ENCODE results near the gene DMAP1.

DMAP1 gene

DNA sequence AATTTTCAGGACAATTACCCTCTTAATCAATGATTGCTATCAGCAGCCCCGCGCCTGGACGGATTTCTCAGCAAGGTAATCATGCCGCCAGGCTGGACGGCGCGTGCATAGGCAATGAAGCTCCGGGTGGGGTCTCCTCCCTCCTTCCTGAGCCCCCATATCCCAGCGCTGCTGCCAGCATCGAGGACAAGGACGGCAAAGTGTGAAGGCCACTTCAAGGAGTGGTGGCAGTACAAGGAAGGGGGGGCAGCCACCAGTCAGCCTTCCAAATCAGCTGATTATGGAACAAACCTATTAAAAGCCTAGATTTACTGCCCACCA, 51.1 kb downstream of the DMAP1 start:
- H3K27ac ChIP-seq: no peak overlapping the region
- peaks cover 9% of the 10 kb centered on the region for H3K36me3 ChIP-seq
- H3K4me3 ChIP-seq (ENCODE audit: low read depth, low read length): no peak overlapping the region
- TF ChIP-seq, protein P1, sequence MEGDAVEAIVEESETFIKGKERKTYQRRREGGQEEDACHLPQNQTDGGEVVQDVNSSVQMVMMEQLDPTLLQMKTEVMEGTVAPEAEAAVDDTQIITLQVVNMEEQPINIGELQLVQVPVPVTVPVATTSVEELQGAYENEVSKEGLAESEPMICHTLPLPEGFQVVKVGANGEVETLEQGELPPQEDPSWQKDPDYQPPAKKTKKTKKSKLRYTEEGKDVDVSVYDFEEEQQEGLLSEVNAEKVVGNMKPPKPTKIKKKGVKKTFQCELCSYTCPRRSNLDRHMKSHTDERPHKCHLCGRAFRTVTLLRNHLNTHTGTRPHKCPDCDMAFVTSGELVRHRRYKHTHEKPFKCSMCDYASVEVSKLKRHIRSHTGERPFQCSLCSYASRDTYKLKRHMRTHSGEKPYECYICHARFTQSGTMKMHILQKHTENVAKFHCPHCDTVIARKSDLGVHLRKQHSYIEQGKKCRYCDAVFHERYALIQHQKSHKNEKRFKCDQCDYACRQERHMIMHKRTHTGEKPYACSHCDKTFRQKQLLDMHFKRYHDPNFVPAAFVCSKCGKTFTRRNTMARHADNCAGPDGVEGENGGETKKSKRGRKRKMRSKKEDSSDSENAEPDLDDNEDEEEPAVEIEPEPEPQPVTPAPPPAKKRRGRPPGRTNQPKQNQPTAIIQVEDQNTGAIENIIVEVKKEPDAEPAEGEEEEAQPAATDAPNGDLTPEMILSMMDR (IDR thresholded peaks at IDR 0.05; ENCODE audit: low read depth, low read length): no peak
- no peak for DNase-seq
- no peaks in the 10 kb centered on the region for H3K27me3 ChIP-seq (ENCODE audit: insufficient read depth, low read depth, severe bottlenecking)
- H3K9me3 ChIP-seq (ENCODE audit: severe bottlenecking): no peaks in the 10 kb centered on the region

DNA sequence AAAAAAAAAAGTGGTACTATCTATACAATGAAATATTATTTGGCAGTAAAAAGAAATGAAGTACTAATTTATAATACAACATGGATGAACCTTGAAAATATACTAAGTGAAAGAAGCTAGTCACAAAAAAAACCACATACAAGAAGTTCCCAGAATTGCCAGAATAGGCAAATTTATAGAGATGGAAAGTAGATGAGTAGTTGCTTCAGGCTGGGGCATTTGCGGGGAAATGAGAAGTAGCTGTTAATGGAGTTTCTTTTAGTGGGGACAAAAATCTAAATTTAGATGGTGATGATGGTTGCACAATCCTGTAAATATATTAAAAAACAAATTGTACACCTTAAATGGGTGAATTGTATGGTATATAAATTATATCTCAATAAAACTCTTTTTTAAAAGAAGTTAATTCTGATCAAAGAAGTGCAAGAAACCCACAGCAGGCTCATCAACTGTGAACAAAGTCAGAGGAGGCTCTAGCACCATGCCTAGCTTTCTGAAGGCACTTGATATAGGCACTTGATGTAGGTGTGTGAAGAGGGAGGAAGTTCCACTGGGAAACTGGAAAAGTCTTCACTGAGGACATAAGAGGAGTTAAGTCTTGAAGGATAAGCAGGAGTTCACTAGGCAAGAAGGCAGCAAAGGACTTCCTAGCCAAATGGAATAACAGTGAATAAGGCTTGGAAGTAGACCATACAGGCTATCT, 52.5 kb downstream of the DMAP1 start:
- peaks cover 6% of the 10 kb centered on the region for H3K36me3 ChIP-seq
- no peaks in the 10 kb centered on the region for H3K9me3 ChIP-seq (ENCODE audit: severe bottlenecking)
- no peak overlapping the region for H3K27ac ChIP-seq
- TF ChIP-seq, protein P1 (IDR thresholded peaks at IDR 0.05; ENCODE audit: low read depth, low read length): no peak
- no peaks in the 10 kb centered on the region for H3K27me3 ChIP-seq (ENCODE audit: insufficient read depth, low read depth, severe bottlenecking)
- no peak for DNase-seq
- no peak overlapping the region for H3K4me3 ChIP-seq (ENCODE audit: low read depth, low read length)

DNA sequence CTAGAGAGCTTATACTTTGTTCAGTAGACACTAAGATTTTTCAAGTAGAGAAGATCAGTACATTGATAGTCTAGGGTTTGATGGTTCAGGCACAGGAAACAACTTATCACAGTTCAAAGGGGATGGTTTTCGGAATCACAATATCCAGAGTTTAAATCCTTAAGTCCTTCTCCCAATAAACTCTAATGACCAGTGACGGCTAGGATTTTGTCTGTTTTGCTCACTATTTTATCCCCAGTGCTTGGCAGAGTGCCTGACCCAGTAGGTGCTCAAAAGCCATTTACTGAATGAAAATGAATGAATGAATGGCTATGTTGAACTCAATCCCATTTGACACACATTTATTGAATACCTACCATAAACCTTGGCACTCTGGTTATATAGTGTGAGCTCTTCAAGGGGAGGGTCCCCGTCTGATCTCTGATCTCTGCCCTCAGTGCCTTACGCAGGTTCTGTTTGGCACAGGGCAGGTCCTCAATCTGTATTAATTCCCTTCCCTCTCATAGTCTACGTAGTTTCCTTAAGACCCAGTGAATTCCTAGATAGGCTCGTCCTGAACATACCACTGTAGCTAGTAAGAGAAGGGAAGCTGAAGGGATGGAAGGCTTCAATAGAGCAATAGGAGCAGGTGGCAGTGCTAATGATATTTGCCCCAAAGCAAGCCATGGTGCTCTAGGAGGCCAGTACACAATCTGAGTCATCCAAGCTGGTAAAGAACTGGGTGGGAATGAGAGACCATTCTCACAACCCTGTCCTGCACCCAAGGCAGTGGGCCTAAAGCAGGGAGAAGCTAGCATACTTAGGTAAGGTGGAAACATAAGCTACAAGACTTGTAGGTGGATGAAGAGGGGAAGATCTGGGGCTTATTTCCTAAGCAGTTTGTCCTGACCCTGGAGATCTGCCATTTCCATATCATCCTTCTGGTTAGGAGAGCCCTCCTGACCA, 53.4 kb downstream of the DMAP1 start:
- TF ChIP-seq, protein P1 (IDR thresholded peaks at IDR 0.05; ENCODE audit: low read depth, low read length): no peak
- Histone ChIP-seq H3K27ac (no peak overlapping the region), H3K27me3 (ENCODE audit: insufficient read depth, low read depth, severe bottlenecking) (no peaks in the 10 kb centered on the region), H3K4me3 (ENCODE audit: low read depth, low read length) (no peak overlapping the region), H3K36me3 (peaks cover 6% of the 10 kb centered on the region), H3K9me3 (ENCODE audit: severe bottlenecking) (no peaks in the 10 kb centered on the region)
- DNase-seq: no peak

DNA sequence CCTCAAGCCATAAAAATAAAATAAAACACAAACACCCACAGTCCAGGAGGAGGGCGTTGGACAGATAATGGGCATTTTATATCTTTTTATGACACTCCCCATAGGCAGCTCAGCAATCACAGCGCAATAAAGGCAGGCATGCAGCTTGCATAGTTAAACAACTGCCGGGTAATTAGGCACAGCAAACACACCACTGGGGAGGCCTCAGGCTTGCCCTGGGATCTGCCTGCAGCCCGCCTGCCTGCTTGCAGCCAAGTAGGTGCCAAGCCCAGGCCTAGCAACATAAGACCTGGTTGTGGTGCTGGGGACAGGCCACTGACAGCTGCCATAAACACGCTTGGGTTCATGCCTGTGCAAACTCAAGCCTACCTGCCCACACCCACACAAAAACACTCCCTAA, 54.2 kb downstream of the DMAP1 start:
- Histone ChIP-seq H3K9me3 (ENCODE audit: severe bottlenecking) (no peaks in the 10 kb centered on the region), H3K27me3 (ENCODE audit: insufficient read depth, low read depth, severe bottlenecking) (no peaks in the 10 kb centered on the region), H3K27ac (no peak overlapping the region), H3K36me3 (no peaks in the 10 kb centered on the region; the same call in 1 of the 2 replicates), H3K4me3 (ENCODE audit: low read depth, low read length) (no peak overlapping the region)
- TF ChIP-seq, protein P1 (IDR thresholded peaks at IDR 0.05; ENCODE audit: low read depth, low read length): no peak
- no peak for DNase-seq

DNA sequence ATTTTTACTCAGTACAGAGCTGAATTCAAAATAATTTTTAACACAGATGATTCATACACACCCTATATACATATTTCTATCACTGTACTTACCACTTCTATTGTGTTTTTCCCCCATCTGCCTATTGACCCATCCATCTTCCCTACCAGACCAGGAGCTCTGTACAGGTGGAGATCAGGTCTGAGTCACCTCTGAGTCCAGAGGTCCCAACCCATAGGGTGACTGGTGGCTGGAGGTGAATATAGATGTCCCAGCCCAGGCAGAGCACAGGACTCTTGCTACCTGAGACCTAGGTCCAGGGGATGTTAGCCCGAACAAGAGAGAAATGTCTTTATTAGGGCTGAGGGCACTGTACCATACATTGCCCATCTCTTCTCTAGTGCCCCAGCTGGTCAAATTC, 54.8 kb downstream of the DMAP1 start:
- TF ChIP-seq, protein P1 (IDR thresholded peaks at IDR 0.05; ENCODE audit: low read depth, low read length): no peak
- Histone ChIP-seq H3K4me3 (ENCODE audit: low read depth, low read length) (no peak overlapping the region), H3K27ac (no peak overlapping the region), H3K27me3 (ENCODE audit: insufficient read depth, low read depth, severe bottlenecking) (no peaks in the 10 kb centered on the region), H3K36me3 (peaks cover under 1% of the 10 kb centered on the region; the same call in 1 of the 2 replicates), H3K9me3 (ENCODE audit: severe bottlenecking) (no peaks in the 10 kb centered on the region)
- DNase-seq: no peak

All from WERI-Rb-1 (cell line).